ENCODE measurements around the gene PITHD1.
"Not testable (repeated sequence)": the region's sequence is repeated elsewhere in the genome, so short reads cannot be mapped to it uniquely, and the experiment has no call there.

Gene PITHD1

DNA sequence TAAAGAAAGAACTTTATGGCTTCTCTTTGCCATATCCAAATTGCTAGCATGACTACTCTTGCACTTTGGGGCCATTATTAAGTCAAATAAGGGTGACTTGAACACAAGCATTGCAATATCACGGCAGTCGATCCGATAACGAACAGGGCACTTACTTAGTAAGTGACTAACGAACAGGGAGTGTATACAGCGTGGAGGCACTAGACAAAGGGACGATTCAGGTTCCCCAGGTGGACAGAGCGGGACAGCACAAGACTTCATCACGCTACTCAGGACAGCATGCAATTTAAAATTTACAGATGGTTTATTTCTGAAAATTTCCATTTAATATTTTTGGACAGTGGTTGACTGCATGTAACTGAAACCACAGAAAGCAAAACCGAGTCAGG is 5.4 kb upstream of the PITHD1 start:
- no peak for DNase-seq (ENCODE audit: low read depth in 2 of 2)

DNA sequence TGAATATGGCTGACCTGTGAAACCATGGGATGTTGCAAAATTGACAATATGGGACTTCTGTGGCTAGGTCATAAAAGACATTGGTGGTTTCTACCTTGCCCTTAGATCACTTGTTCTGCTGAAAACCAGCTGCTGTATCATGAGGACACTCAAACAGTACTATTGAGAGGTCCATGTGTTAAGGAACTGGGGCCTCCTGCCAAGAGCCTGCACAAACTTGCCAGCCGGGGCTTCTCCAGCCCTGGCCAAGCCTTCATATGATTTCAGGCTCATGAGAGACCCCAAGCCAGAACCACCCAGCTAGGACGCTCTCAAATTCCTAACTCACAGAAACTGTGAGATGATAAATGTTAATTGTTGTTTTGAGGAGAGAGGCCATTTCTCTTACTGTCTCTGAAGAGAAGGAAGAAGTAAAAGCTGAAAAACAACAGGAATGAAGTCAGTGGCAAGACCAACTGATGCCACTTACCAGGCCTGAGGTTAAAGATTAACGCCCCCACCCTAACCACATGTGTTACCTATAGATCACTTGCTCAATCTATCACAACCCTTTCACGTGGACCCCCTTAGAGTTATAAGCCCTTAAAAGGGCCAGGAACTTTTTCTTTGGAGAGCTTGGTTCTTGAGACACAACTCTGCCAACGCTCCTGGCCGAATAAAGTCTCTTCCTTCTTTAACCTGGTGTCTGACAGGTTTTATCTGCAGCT is 3.9 kb upstream of the PITHD1 start:
- no peak for DNase-seq (ENCODE audit: low read depth in 2 of 2)

DNA sequence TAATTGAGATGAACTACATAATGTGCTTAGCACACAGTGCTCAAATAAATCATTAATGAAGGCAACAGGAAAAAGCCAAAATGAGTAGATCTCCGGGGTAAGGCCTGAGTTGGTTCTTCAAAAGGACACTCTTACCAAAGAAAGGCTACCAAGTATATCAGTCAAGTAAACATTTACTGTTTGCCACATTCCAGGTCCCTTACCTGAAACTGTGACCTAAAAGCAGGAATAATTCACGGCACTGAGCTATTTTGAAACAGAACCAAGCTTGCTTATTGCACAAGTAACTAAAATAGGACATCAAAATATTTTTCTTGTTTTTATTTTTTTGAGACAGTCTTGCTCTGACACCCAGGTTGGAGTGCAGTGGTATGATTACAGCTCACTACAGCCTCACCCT is 2.0 kb upstream of the PITHD1 start:
- no peak for DNase-seq (ENCODE audit: low read depth in 2 of 2)

DNA sequence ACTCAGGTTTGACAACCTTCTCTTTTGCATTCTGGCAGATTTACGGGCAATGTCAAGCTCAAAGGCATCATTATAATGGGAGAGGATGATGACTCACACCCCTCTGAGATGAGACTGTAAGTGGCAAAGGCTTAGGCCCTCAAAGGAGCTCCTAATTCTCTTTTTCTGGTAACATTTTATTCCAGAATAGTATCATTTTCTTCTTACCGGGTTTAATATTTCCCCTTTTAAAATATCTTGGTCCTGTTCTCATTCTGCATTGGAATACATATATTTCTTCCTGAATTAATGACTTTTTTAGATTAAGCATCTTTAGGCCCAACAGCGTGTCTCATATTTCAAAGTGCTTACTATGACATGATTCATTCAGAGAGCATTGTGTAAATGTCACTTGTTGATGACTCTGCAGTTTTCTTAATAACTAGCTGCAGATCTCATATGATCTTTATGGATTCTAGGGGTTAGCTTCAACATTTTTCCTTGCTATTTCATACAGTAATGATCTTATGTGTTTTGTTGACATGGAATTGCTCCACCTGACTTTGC is 1.7 kb downstream of the PITHD1 start:
- no peak for DNase-seq (ENCODE audit: low read depth in 2 of 2)

DNA sequence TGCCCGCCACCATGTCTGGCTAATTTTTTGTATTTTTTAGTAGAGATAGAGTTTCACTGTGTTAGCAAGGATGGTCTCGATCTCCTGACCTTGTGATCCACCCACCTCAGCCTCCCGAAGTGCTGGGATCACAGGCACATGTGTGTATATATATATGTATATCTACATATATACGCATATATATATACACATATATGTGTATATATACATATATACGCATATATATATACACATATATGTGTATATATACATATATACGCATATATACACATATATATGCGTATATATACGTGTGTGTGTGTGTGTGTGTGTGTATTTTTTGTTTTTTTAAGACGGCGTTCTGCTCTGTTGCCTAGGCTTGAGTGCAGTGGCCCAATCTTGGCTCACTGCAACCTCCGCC is 4.9 kb downstream of the PITHD1 start:
- DNase-seq (ENCODE audit: low read depth in 2 of 2) = not testable (repeated sequence)

DNA sequence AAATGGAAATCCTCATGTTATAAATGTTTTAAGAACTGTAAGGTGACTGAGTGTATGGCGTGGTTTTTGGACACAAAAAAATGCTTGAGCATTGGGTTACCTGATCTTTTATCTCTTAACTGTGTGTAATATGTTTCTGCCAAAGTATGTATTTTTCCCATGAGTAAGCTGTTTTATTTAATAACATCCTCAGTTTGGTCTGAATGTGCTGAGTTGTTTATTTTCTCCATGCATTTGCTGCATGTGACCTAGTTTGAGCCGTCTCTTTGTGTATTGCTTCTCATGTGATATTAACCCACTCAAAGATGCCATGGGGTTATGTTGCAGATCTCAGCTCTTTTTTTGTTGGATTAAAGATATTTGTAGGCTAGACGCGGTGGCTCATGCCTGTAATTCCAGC is 6.6 kb downstream of the PITHD1 start:
- no peak for DNase-seq (ENCODE audit: low read depth in 2 of 2)

DNA sequence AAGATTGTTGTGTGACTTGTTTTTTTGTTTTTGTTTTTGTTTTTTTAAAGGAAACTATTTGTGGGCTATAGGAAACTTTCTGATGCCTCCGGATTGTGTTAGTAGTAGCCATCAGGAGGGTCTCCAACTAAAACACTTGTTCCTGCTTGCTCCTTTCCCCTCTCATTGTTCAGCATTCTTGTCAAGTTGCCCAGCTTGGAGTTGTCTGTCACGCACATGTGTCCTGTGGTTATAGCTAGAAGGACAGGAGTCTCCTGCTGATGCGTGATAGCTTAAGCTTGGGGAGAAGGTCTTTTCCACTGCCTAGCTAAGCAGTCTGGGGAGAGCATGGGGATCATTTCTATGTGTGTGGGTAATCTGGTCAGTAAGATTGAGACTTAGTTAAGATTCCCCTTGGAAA is 9.5 kb downstream of the PITHD1 start:
- DNase-seq (ENCODE audit: low read depth in 2 of 2) = no peak

DNA sequence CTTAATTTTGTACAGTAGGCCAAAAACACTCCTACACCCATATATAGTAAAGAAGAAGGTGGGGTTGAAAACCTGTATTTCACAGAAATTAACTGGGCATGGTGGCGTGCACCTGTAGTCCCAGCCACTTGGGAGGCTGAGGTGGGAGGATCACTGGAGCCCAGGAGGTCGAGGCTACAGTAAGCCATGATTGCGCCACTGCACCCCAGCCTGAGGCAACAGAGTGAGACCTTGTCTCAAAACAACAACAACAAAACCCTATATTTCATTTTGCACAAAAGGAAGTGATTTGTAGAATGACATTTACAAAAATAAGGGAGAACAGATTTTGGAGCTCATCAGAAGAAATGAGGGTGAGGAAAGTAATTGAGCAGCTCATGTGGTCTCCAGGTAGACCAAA is 10.5 kb downstream of the PITHD1 start:
- no peak for DNase-seq (ENCODE audit: low read depth in 2 of 2)

DNA sequence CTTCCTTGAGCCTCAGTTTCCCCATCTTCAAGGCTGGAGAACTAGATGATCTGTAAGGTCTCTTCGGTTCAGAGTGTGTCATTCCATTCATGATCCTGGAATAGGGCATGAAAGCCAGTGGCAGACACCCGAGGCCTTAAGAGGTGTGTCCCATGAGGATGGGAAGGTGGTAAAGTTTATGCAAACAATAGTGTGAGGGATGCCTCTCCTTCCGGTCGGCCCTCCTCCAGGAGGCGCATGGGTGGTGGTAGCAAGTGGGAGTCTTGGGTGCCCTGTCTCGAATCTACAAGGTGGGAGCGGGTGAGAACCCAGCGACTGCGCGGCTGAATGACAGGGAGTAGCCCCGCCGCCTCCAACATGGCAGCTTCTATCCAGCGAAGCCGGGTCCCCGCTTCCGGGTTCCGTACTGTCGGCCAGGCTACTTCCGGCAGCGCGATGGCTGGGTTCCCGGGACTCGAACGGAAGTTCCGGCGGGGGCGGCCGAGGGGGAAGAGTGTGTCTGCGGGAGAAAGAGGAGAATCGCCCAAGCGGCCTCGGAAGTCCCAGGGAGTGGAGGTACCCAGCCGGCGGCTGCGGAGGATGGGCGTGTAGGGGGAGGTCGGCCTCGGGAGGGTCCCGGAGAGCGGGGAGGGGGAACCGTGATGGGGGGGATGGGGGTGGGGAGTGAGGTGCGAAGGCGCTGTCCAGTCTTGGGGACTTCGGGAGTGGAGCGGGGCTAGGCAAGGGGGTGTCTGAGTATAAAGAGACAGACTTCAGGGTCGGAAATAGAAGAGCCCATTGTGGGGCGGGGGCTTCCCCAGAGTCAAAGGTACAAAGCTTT is 12.7 kb downstream of the PITHD1 start, which contains the start of gene LYPLA2:
TSS of gene LYPLA2 (plus strand) at position 450 of the 820 bp plus-strand sequence. CDS start 1,538 bp downstream, outside the sequence.
- peak; percentile 66 to 72 for DNase-seq (ENCODE audit: low read depth in 2 of 2)

DNA sequence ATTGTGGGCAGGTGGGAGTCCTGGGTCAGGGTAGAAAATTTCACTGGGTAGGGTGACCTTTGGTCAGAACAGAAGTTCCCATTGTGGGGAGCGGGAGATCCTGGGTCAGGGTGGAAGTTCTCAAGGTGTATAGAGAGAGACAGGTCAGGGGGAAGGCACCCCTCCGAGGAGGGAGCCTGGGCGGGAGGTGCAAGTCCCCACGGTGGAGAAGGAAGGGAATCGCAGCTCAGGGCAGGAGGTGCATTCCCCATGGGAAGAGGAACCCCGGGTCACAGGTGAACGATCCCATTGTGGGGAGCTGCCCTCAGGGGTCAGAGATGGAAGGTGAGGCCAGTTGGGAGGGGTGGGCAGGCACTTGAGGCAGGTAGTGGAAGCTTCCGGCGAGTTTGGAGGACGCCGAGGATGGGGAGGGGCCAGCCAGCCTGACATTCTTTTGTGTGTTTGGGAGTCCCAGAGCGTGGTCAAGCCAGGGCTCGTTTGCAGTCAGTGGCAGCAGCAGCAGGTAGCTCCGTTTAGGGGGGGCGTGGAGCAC is 13.4 kb downstream of the PITHD1 start:
- DNase-seq (ENCODE audit: low read depth in 2 of 2) = no peak

DNA sequence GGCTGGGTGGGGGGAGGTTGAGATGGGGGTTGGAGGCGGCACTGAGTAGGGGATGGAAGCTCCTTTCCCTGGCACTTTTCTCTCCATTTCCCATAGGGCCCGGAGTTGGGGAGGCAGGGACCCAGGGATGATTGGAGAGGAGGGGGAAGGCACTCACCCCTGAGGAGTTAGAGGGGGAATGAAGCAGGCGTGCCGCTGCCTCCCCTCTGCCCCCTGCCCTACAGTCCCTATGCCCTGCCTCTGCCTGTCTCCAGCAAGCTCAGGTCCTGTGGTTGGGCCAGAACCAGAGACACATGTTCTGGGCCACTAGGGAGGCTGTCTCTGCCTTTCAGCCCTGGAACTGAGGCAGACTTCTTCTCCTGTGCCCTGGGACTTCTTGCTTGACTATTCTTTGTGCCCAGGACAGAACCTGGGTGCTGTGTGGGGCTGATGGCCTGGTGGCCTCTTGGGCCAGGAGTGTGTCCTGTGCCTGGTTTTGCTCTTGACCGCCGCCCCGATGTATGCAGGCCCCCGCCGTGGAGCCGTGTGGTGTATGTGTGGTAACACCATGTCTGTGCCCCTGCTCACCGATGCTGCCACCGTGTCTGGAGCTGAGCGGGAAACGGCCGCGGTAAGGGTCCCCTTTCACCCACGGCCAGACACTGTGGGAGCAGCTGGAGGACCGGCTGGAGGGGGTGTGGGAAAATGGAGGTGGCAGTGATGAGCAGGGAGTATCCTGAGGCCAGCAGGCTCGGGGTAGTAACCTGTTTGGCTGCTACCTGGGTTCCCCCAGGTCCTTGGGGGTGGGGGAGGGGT is 14.1 kb downstream of the PITHD1 start:
- no peak for DNase-seq (ENCODE audit: low read depth in 2 of 2)

DNA sequence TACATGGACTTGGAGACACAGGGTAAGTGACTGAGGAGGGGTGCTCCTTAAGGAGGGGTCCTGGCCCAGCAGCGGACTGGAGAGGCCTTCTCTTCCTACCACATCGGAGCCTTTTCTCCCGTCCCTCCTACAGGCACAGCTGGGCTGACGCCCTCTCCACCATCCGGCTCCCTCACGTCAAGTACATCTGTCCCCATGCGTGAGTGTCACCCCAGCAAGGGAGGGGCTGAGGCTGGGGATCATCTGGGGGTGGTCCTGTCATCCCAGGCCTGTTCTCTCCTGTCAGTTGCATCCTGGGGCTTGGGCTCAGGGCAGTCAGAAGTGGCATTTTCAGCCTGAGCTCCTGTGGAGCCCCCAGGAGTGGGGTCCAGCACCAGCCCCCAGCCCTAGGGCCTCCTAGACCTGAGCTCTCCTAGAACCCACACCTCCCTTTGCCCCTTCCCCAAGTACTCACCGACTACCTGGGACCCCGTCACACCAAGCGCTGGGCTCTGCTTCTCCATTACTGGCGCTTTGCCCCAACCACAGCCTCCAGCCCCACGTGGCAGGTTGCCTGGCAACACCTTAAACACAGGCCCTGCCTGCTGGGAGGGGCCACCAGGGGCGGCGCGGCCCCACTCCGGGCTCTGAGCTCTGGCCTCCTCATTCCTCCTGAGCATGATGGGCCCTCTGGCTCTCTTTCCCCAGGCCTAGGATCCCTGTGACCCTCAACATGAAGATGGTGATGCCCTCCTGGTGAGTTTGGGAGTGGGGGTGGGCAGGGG is 15.0 kb downstream of the PITHD1 start:
- DNase-seq (ENCODE audit: low read depth in 2 of 2) = no peak

DNA sequence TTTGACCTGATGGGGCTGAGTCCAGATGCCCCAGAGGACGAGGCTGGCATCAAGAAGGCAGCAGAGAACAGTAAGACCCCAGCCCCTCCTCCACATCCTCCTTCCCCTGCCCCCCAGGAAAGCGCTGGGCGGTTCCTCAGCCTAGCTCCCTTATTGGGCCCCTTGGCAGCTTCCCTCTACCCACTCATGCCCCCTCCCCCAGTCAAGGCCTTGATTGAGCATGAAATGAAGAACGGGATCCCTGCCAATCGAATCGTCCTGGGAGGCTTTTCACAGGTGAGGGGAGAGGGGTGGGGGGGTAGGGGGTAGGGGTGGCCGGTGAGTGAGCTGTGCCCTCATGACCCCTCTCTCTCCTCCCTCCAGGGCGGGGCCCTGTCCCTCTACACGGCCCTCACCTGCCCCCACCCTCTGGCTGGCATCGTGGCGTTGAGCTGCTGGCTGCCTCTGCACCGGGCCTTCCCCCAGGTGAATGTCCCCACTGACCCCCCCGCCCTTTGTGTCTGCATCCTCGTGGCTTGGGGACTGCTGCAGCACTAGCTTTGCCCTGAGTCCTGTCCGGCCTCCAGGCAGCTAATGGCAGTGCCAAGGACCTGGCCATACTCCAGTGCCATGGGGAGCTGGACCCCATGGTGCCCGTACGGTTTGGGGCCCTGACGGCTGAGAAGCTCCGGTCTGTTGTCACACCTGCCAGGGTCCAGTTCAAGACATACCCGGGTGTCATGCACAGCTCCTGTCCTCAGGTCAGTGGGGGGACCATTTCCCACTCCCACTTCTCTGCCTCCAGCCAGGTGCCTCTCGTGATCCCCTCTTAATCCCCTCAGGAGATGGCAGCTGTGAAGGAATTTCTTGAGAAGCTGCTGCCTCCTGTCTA is 15.9 kb downstream of the PITHD1 start:
- DNase-seq (ENCODE audit: low read depth in 2 of 2) = no peak

DNA sequence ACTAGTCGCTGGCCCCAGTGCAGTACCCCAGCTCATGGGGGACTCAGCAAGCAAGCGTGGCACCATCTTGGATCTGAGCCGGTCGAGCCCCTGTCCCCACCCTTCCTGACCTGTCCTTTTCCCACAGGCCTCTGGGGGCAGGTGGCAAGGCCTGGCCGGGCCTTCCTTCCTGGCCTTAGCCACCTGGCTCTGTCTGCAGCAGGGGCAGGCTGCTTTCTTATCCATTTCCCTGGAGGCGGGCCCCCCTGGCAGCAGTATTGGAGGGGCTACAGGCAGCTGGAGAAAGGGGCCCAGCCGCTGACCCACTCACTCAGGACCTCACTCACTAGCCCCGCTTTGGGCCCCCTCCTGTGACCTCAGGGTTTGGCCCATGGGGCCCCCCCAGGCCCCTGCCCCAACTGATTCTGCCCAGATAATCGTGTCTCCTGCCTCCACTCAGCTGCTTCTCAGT is 16.5 kb downstream of the PITHD1 start:
- not testable (repeated sequence) for DNase-seq (ENCODE audit: low read depth in 2 of 2)

DNA sequence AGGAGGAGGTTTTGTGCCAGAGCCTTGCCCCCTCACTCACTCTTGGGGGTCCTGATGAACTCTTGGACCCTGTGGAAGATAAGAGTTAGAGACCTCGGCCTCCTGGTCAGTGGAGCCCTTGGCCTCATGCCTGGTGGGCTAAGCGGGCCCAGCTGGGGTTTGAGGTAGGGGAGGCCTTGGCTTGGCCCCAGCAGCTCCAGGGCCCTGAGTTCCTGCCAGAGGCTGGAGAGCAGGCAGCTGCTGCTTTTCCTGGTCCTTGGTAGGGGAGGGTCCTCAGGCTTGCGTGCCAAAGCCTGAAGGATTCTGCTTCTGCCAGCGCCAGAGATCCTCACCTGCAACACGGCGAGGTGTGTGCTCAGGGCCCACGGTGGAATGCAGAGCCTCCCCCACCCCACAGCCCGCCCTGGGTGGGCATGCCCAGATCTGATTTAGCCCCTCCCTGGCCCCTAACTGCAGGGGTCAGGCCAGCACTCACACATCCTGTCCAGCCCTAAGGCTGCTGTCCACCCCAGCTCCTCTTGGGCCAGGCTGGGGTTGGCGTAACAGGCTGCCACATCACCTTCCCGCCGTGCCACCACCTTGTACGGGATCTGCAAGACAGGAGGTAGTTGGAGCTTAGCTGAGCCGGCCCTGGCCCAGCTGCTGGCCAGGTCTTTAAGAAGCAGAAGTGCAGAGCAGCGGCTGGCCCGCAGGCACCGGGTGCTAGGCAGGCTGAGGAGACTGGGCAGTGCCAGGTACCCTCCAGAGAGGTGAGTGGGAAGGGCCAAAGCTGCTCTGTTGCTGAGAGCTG is 17.7 kb downstream of the PITHD1 start:
- no peak for DNase-seq (ENCODE audit: low read depth in 2 of 2)

DNA sequence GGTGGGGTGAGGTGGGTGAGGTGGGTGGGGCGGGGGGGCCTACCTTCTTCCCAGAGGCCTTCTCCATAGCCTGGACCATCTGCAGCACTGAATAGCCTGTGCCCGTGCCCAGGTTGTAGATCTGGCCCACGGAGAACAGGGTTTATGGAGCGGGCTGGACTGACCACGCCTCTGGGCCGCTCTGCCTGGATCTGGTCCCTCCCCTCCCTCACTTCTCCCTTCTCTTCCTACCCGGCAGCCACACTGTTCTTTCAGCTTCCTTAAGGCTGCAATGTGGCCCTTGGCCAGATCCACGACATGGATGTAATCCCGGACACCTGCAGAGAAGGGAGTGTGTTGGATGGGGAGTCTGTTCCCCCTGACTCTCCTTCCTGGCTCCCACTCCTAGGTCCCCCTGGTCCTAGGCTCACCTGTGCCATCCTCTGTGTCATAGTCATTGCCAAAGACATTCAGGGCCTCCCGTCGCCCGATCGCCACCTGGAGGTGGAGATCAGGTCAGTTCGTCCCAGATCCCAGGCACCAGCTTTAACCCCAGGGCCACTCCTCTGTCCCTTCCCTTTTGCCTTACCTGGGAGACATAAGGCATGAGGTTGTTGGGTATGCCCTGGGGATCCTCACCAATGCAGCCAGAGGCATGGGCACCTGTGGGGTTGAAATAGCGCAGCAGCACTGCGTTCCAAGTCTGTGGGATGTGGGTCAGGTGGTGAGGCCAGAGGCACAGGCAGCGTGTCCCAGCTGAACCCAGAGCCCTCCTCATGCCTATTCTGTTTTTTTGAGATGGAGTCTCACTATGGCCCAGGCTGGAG is 18.5 kb downstream of the PITHD1 start:
- no peak for DNase-seq (ENCODE audit: low read depth in 2 of 2)

DNA sequence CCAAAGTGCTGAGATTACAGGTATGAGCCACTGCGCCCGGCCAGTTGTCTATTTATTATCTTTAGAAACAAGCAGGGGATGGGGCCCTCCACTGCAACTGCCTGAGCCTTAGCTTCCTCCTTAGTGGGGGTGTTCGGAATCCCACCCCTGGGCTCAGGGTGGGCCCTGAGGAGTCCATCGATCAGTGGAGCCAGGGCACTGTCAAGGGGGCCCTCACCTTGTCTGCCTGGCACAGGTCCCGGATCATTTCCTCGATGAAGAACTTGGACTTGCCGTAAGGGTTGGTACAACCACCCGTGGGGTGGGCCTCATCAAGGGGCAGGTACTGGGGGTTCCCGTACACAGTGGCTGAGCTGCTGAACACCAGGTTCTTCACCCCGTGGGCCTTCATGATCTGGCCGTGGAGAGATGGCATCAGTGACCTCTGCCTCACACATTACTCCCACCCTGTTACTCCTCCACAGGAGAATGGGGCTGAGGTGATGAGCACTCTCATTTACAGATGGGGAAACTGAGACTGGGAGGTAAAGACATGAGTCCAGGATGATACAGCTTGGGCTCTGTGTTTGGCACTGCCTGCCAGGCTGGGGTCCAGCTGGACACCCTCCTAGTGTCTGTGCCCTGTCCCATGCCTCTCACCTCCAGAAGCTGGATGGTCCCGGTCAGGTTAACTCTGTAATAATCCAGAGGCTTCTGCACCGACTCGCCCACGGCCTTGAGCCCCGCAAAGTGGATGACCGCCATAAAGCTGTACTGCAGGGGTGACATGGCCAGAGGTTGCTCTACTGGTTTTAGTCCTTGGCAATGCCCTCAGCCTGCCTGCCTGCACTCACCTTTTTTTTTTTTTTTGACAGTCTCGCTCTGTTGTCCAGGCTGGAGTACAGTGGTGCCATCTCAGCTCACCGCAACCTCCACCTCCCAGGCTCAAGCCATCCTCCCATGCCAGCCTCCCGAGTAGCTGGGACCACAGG is 19.5 kb downstream of the PITHD1 start:
- DNase-seq (ENCODE audit: low read depth in 2 of 2) = no peak

All from stimulated activated CD8-positive, alpha-beta memory T cell treated with anti-CD3 and anti-CD28 coated beads, Interleukin-7, amount 100 ng/mL, for 1 hour (primary cell).